Heart left ventricle (tissue), 13 donors: ENCODE measurements around the gene WARS2.

Experiments
- CTCF ChIP-seq, 12 donors: fragments of 200-600 bp; sonication (generic) in 4 of 12; IDR thresholded peaks; one replicate each; pipeline versions ENCODE4 v1.5.0 to v1.8.0; 2018 to 2022; ENCODE audit warnings: antibody characterized with exemption in 12 of 12, mild to moderate bottlenecking in 5 of 12
- POLR2A ChIP-seq, 2 donors: fragments of 450-650 bp; IDR thresholded peaks; one replicate each; pipeline ENCODE4 v1.6.1; 2017; ENCODE audit warnings: antibody characterized with exemption in 2 of 2, mild to moderate bottlenecking in 2 of 2, moderate library complexity in 2 of 2
- donor health status: ischemic (EF 13 %, LVEDD 7.1; RV severe dilation, severe dysfunction).
- donor health status: DM: no; HTN: yes; CAD: no.
- donor health status: DM: no; HTN: no; CAD: no.
- donor health status: ischemic (EF 25% LVEDD 6.9; RV normal size, moderate dysfunction).
- donor health status: ischemic (EF 25% LVEDD 5.7; RV mildly dilated, moderate dysfunction).
- donor health status: ischemic (EF 35%, LVEDD 5.7; RV mildly dilated, moderate dysfunction).
- donor health status: nonischemic (EF 11% LVEDD 7.7; RV severe dilation, severe dysfunction).
- donor health status: DM: yes; HTN: yes; CAD: no.
- donor health status: PGD.
- donor health status: ischemic (EF 29% LVEDD 5.4; RV normal size, mild dysfunction).
- donor health status: nonischemic (EF 23%, LVEDD 6.1; RV moderate dilation, normal function).

GRCh38 chr1:119055568-119055967 is 84.9 kb downstream of the WARS2 start:
- no peak for TF ChIP-seq CTCF (IDR thresholded peaks at IDR 0.05)
- TF ChIP-seq POLR2A (IDR thresholded peaks at IDR 0.05): no peak
